Activated T-helper 1 cell treated with Interleukin-2 at 50 U/mL for 16 hours (primary cell): Measurements from ENCODE around the gene ITGB2.

Experiments used
- DNase-seq: peaks from one replicate; pipeline ENCODE4 v3.0.0-alpha.2; 2020; ENCODE audit warnings: low read depth

Gene ITGB2

DNA sequence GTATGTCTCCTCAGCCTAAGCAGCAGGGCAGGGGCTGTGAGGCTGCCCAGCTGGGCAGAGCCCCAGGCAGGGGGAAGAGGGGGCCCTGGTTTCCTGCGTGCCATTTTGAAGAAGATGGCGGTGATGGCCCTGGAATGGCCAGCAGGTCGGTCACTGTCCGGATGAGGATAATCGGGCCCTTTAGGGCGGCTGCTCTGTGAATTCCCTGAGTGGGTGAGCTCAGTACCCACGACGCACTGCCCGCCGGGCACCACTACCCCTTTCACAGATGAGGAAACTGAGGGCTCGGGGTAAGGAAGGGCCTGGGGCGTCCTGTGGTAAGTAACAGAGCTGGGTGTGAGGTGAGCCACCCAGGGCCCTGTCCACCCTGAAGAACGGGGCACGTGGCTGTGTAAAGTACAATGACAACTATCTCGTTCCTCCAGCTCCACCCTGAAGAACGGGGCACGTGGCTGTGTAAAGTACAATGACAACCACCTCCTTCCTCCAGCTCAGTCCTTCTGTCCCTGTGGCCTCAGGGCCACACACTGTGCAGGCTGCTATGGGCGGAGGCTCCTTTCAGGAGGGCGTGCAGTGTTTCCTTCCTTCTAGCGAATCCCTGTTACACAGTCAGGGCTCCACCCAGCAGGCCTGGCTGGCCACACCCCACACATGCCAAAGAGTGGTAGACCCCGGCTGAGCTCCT lies 23.2 kb downstream of the ITGB2 start:
- DNase-seq, result no peak

DNA sequence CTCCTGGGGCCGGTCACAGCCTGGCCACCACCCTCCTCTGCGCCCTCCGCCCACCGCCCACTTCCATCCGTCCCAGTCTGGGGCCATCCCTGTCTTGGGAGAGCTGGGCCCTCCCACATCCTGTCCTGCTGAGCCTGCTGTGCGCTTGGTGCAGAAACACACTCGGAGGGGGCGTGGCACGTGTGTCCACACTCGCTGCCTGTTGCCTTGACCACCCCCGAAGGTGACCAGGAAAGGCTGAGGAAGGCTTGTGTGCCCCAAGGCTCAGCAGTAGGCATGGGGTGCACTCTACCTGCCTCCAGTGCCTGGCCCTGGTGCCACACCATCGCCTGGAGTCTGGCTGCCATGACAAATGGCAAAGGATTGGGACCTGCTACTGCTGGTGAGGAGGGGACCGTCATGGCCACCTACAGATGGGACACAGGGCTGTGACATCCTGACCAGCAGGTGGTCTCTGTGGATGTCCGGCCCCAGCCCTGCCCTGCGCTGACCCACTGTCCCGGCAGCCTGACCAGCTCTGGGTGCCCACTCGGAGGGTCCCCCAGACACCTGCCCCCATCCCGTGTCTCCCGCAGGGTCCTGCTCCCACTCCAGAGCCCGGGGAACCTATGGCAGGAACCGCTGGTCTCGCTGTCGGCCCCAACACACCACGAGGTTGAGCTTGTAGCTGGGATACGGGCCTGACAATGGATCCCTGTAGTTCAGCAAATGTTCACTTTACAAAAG lies 24.0 kb downstream of the ITGB2 start:
- no peak for DNase-seq

DNA sequence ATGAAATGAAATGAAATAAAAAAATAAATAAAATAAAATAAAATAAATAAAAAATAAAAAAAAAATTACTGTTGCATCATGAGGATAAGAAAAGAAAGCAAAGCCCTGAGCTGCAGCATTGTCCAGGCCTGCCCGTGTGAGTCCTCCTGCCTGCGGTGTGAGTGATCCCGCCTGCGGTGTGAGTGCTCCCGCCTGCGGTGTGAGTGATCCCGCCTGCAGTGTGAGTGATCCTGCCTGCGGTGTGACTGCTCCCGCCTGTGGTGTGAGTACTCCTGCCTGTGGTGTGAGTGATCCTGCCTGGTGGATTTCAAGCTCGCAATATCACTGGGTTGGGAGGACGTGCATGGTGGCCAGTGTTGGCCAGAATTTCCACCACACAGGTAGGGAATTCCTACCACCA lies 24.8 kb downstream of the ITGB2 start:
- no peak for DNase-seq

DNA sequence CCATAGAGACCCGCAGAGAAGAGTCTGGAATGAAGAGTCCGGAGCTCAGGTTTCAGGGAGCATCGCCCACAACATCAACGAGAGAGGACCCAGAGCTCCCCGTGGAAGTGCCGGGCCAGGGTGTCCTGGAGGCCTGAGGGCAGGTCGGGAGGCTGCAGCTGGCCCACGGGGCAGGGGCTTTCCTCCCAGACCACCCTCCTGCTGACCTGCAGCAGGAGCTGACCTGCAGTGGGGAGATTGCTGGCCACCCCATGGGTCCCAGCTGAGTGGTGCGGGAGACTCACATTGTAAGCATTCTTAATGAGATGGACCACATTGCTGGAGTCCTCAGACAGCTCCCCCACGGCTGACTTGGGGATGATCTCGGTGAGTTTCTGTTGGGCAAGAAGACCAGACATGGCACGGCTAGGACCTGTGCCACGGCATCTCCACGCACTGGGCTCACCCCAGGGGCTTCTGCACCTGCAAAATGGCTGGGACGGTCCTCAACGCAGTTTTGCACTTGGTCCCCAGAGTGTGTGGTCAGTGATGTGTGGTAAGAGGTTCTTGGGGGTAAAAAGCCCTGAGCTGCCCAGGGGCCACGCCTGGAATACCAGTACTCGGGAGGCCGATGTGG lies 25.9 kb downstream of the ITGB2 start:
- DNase-seq, result no peak

DNA sequence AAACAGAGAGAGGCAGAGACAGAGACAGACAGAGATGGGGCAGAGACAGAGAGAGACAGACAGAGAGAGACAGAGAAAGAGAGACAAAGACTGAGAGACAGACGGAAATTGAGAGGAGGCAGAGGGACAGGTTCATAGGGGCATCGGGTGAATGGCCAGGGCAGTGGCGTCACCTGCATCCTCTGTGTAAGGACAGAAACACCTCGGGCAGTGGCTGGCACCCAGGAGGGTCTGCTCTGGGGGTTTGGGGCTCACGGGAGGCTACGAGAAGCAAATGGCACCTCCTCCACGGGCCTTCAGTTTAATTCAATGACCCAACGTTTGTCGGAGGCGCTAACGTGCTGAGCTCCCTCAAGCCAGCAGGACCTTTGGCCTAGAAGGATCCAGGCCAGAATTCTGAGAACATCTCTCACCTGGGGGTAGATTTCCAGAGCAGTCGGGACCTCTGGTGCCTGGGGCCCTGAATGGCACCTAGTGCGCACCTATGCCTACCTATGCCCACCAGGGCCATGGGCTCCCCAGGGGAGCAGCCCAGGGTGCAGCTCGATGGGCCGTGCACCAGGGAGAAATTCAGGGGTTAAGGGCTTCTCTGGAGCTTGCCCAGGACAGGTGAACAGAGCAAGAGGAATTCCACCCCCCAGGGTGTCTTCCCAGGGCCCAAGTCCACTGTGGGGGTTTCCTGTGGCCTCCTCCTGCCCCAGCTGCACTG lies 26.6 kb downstream of the ITGB2 start:
- no peak for DNase-seq

DNA sequence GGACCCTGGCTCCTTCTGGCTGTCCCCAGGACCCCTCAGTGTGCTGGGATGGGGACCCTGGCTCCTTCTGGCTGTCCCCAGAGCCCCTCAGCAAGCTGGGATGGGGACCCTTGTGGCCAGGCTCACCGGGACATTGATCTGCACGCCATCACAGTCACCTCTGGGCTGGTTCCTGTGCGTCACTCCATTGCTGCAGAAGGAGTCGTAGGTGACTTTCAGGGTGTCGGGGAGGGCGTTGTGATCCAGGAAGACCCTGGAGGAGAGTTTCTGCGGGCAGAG lies 27.5 kb downstream of the ITGB2 start:
- DNase-seq, result no peak

DNA sequence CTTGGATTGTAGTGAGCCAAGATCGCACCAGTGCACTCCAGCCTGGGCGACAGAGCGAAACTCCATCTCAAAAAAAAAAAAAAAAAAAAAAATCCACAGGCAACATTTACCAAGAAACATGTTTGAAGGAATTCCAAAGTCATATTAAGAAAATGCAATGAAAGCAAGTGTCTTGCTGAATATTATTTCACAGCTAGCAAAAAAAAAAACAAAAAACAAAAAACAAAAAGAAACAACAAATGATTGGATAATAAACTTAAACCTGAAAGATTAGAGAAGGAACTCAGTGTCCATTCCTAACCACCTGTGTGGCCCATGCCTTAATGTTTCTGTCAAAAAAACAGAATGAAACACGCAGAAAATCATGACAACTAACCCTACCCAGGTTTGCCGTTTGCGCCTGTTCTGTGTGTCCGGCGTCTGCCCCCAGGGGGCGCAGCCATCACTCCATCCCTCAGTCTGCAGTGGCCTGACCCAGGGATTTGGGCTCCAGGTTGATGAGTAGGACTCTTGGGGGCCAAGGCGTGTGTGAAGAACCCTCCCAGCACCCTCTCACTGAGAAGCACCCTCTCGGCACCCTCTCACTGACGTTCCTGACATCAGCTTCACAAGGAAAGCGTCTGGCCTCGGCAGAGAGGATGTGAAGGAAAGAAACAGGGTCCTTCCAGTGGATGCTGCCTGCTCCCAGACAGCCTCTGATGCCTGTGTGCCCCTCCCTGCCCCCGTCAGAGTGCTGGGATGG lies 28.0 kb downstream of the ITGB2 start:
- DNase-seq, result peak; percentile 64

DNA sequence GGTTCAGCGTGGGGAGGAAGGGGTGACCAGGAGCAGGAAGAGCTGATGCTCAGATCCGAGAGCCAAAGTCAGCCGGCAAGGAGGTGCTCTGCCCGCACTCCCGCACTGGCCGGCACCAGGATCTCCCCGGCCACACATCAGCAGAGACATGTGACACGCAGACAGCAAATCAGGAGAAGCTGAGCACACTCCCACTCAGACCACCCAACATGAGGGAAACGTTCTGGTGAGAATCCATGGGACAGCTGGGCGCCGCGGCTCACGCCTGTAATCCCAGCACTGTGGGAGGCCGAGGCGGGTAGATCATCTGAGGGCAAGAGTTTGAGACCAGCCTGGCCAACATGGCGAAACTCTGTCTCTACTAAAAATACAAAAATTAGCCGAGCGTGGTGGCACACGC lies 28.6 kb downstream of the ITGB2 start:
- no peak for DNase-seq

DNA sequence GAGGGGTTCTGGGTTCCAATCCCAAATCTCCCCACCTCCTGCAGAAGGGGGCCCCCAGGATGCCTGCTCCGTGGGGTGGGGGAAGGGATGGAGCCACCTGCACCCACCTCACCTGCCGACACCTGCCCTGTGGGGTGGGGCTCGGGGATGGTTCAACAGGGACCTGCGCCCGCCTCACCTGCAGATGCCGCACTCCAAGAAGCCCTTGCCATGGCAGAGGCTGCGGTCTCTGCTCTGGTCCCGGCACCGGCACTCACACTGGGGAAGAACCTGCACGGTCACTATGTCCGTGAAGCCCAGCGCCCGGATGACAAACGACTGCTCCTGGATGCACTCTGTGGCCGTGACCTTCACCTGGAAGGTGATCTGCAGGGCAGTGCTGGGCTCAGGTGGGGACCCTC lies 29.1 kb downstream of the ITGB2 start:
- no peak for DNase-seq

DNA sequence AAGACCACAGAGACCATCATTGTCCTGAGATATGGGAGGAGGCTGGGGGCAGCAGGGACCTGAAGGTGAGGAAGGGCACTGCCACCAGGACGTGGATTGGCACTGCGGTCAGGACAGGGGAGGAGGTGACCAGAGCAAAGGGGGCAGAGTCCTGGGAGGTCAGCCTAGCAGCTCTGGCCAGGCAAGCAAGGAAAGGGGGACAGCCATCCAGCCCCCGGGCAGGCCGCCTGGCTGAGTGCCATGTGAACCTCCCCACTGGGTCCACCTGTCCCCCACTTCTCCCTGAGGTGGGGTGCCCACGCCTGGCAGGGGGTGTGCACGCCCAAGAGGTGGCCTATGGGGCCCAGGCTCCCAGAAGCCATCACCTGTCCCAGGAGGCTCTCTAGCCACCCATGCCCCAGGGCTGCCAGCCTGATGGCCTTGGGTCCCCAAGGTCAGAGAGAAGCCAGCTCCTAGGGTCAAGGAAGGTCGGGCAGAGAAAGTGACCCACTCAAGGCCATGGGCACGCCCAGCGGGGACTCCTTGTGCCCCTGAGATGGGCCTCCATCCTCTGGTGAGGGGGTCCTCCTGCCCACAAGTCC lies 29.6 kb downstream of the ITGB2 start:
- DNase-seq, result no peak

DNA sequence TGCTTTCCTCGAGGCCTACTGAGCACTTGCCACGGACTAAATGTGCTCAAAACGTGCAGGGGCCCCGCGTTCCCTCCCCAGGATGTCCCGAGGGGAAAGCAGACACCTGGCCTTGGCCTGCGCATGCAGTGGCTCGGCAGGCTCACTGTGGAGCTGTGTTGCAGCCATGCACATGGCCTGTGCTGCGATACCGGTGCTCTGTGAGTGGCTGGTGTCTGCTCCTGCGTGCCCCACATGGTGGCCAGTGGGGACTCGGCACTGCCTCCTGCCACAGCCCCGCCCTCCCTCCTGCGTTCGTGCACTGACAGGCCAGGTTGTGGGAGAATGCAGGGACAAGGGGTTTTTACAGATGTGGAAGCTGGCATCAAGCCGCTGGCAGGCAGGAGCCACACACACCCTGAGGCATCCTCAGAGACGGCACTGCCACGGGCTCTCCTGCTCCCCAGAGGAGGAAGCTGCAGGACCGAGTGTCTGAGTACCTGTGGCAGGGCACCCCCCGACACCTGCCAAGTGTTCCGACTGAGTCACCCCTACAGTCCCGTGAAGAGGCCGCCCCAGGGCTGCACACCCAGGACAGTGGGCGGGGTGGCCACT lies 30.3 kb downstream of the ITGB2 start:
- DNase-seq, result no peak

DNA sequence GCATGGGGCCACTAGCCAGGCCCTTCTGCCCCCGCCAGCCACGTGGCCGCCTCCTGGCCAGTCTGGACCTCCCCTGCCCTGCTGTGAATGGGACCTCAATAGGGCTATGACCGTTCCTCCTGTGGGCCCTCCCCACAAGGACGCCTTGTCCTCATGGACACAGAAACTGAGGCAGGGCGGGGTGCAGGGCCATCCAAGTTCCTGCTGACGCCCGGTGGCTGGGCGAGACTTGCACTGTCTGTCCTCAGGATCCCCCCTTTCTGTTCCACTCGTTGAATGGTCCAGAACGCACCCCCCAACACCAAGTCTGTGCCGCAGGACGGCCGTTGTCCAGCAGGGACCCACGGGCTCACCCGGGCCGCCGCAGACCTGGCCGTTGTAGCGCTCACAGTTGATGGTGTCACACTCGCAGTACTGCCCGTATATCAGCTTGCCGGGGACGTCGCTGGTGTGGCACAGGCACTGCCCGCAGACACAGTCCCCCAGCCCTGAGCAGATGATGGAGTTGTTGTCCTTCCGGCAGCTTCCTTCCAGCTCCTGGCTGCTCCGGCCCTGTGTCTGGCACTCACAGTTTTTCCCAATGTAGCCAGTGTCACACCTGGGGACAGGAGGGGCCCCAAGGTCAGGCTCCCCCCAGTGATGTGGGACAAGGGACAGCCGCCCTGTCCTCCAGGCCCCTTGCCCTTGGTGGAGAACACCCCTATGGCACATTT lies 30.9 kb downstream of the ITGB2 start:
- no peak for DNase-seq

DNA sequence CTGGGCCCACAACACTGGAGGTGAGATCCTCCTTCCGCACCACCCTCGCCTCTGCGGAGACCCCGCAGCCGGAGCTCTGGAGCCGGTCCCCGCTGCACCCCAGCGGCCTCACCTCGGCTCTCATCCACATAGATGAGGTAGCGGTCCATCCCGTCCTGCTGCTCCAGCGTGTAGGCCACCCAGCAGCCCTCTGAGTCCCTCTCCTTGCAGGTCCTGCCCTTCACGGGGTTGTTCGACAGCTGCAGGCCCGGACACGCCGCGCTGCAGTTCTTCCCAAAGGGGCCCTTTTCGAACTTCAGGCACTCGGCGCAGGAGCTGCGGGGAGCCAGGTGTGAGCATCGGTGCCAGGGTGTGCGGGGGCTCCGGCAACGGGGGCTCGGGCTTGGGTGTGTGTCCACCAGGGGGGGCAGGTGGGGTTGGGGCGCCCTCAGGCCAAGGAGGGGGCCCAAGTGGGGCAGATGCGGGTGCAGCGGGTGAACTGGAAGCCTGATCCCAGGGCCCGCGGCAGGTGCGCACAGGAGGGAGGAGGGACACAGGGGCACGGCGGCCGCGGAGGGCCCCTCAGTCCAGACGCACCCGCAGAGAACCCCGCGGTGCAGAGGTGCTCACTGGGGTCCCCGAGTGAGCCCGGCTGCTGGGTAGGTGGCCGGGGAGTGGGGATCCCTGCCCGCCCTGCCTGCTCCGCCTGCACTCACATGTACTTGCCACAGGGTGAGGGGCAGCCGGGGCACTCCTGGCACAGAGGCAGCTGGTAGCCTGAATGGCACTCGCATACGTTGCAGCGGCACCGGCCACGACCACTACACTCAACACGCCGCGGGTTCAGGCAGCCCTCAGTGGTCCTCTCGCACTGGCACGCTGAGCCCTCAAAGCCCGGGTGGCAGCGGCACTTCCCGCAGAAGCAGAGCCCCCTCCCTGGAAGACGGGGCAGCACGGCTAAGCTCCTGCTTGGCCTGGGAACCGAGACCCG lies 31.8 kb downstream of the ITGB2 start:
- DNase-seq, result no peak

DNA sequence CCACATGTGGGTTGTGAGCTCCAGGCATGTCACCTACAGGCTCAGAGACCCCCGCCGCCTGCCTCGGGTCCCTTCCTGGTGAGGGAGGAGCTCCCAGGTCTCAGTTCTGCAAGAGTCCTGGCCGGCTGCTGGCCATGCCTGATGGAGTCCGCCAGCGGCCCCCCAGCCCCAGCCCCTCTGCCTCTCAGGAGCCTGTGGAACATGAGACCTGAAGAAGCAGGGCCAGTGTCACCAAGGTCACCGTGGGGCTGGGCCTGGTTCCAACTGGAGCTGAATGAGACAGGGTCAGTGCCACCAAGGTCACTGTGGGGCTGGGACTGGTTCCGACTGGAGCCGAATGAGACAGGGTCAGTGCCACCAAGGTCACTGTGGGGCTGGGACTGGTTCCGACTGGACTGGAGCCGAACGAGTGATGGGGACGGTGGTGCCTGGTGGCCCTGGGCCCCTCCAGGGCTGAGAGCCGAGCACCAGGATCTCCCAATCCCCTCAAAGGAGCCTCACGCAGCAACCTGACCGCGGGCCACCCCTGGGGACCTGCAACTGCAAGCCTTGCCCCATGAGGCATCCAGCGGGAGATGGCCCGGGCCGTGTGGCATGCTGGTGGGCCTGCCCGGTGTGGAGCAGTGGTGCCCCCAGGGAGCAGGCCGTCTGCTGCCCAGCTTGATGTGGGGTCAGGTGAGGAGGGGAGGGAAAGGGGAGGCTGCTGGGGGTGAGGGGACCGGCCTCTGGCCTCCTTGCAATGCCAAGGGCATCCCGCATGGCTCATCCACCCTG lies 32.7 kb downstream of the ITGB2 start:
- no peak for DNase-seq

DNA sequence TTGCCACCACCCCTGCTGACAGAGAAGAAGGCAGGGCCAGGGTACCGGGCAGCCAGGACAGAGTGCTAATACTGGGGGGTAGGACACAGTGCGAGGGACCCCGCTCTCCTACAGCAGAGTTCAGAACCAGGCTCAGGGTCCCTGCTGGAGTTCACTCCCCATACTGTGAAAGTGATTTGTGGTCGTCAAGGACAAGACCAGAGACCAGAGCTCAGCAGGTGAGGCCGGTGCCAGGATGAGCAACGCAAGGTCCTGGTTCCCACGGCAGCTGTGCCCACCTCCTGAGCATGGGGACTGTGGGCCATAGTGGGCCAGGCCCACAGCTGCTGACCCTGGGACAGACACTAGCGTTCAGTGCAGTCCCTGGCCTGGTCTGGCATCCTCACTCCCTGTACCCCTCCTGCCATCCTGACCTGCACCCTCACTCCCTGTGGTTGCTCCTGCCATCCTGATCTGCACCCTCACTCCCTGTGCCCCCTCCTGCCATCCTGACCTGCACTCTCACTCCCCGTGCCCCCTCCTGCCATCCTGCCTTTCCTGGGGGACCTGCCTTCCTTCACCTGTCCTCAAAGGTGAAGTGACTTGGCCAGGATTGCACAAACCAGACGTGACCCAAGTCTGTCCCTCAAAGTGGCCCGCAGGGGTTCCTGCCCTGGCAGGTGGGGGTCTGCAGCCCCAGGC lies 33.4 kb downstream of the ITGB2 start:
- DNase-seq, result no peak

DNA sequence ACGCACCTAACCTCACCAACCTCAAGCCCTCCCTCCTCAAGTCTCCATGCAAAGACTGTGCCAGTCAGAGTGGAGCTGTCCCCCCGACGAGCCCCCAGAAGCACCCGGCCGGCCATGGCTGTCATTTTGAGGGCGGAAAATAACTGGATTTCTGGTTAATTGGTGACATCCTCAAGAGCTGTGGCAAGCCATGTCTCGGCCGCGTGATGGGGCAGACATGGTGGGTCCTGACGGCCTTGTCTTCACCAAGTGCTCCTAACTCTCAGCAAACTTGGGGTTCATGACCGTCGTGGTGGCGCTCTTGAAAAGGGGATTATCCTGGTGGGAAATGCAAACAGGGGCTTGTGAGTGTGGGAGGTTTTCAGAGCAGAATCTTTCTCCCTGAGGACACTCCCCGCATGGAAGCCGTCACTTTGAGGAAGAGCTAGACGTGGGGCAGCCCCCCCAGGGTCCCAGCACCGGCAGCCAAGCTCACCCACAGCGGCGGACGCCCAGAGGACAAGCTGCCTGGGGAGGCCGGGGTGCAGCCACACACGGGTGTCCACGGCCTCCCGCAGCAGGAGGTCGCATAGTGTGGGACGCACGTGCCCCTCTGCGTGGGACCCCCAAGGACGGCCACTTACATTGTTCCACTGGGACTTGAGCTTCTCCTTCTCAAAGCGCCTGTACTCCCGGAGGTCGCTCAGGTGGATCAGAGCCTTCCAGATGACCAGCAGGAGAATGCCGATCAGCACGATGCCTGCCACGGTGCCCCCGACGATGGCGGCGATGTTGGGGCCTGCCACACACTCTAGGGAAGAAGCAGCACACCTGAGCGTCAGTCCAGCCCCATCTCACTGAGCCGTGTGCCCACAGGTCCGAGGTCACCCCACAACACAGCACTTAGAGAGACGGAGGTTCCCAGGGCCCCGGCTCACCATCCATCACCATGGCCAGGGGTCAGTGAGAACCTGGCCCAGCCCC lies 34.3 kb downstream of the ITGB2 start:
- no peak for DNase-seq

DNA sequence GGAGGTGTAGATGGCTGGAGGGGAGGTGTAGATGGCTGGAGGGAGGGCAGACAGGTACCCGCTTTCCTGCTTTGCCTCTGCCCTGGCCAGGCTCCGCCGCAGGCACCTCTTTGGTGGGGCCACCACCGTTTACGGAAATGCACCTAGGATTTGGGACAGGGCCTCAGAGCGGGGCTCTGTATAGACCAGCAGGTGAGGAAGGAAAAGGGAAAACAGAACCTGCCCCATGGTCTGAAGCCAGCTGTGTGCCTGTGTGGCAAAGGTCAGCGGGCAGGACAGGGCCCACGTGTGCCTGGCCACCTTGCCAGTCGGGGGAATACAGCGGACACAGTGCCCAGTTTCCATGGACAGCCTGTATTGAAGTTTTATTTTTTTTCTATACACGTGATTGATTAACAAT lies 35.1 kb downstream of the ITGB2 start:
- DNase-seq, result no peak
